Stimulated activated CD4-positive, alpha-beta T cell treated with anti-CD3 and anti-CD28 coated beads, Interleukin-12 subunit alpha, Interleukin-12 subunit beta, amount 100 ng/mL, for 4 hours (primary cell): ENCODE data around the gene NRSN2.
"Not testable (repeated sequence)": the region's sequence is repeated elsewhere in the genome, so short reads cannot be mapped to it uniquely, and the experiment has no call there.

Experiments used
- DNase-seq: peaks from one replicate; pipeline ENCODE4 v3.0.0-alpha.2; 2020

The NRSN2 gene

DNA sequence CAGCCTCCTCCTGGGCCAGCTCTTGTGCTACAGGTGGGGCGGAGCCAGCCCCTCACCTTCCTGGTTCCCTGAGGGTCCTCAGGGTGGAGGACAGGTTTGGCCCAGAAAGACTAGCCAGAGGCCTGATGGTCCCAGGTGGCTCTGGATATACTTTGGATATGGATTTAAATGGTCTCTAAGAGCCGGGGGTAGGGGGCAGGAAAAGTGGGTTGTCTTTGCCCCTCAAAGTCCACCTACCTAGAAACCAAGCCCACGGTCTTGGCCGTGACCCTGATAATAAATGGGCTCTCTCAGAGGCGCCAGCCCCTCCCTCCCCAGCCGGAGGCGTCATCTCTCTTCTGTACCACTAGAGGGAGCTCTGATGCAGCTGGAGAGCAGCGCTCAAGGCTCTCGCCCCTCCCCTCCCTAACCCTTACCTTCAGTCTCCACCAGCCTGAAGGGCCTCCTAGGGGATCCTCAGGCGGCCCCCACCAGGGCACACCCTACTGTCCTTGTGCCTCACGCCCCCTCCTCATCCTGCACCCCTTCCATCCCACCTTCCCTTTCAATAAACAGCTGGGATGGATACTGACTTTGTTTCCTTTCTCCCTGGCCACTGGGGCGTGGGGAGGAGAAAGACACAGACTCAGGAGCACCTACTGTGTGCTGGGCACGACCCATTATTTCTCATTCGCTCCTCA lies 7.5 kb downstream of the NRSN2 start:
- DNase-seq, result peak; percentile 68

DNA sequence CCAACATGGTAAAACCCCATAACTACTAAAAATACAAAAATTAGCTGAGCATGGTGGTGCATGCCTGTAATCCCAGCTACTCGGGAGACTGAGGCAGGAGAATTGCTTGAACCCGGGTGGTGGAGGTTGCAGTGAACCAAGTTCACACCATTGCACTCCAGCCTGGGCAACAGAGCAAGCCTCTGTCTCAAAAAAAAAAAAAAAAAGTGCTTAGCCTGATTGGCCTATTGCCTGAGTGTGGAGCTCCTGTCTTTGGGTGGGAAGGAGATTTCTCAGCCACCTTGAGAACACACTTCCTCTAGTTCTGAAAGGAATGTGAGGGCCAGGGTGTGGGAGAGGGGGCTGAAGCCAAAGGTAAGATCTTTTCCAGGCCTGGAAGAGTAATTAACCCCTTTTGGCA lies 9.2 kb downstream of the NRSN2 start:
- not testable (repeated sequence) for DNase-seq

DNA sequence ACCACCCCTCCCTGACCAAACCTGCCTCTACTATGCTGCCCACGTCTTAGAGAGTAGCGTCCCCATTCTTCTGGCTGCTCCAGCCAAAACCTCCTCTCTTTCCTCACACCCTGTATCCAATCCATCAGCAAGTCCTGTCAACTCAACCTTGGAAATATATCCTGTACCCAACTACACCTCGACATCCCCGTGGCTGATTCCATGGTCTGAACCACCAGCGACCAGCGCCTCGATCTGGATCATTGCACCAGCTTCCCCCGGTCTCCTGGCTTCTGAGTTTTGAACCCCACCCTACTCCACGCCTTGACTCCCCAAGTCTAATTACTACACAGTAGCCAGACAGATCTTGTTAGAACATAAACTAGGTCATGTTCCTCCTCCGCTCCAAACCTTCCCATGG lies 9.8 kb downstream of the NRSN2 start:
- no peak for DNase-seq

DNA sequence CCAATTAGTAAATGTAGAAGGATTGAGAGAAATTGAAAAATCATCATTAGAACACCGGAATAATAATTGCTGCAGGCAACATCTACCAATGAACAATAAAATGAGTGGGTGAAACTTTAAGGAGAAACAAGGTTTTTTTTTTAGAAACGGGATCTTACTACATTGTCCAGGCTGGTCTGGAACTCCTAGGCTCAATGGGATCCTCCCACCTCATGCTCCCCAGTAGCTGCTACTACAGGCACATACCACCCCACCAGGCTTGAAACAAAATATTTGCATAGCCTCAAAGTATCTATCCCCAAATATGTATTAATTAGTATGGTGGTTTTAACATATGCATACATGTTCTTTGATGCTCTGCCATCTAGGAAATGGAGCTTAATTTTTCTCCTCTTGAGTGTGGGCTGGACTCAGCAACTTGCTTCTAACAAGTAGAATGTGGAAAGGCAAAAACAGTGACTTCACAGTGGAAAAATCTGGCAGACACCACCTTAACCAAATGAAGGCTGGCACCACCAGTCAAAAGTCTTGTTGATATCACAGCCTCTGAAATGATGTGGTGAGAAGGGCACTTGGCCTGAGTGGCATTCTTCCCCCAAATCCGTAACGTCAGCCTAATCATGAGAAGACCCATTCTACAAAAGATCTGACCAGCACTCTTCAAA lies 12.1 kb downstream of the NRSN2 start:
- DNase-seq, result no peak

DNA sequence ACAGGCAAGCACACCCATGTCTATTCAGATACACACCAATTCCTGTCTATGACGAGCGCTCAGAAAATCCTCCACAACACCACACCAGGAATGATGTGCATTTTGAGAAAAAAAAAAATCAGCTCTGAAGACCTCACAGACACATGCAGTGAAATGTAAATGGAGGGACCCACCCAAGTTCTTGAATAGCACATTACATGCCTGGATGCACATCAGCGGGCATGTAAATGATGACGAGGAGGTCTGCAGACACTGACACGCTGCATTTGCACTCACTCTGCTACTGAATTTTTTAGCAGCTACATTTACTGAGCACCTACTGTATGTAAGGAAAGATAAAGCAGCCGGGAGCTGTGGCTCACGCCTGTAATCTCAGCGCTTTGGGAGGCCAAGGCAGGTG lies 14.7 kb downstream of the NRSN2 start:
- no peak for DNase-seq

DNA sequence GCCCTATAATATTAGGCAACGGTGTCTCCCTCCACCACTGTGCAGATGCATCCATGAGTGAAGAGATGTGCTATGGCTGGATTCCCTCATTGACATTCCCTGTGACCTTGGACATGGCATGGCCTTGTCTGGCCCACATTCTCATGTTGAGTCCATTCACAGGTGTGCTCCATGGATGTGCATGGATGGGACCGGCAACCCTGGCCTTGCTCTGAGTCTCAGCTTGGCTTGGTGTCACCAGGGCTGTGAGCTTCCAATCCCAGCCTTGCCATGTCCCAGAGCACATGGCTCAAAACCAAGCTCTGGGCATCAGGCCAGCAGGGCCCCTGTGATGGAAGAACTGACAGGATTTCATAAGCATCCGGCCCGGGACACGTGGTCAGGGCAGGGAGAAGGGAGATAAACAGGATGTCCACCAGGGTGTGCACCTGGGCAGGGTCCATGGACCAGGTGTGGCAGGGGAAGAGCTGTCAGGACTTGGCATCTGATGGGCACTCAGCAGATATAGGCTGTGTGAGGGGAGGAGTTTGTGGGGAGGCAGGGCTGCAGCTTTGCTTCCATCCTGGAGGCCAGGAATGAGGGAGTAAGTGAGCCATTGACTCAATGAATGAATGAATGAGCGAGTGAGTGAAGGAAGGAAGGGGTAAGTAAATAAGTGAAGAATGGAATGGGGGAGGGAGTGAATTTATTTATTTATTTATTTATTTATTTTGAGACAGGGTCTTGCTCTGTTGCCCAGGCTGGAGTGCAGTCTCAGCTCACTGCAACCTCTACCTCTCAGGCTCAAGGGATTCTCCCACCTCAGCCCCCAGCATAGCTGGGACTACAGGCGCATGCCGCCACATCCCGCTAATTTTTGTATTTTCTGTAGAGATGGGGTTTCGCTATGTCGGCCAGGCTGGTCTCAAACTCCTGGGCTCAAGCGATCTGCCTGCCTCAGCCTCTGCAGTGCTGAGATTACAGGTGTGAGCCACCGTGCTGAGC lies 15.7 kb downstream of the NRSN2 start:
- DNase-seq, result peak; percentile 12

DNA sequence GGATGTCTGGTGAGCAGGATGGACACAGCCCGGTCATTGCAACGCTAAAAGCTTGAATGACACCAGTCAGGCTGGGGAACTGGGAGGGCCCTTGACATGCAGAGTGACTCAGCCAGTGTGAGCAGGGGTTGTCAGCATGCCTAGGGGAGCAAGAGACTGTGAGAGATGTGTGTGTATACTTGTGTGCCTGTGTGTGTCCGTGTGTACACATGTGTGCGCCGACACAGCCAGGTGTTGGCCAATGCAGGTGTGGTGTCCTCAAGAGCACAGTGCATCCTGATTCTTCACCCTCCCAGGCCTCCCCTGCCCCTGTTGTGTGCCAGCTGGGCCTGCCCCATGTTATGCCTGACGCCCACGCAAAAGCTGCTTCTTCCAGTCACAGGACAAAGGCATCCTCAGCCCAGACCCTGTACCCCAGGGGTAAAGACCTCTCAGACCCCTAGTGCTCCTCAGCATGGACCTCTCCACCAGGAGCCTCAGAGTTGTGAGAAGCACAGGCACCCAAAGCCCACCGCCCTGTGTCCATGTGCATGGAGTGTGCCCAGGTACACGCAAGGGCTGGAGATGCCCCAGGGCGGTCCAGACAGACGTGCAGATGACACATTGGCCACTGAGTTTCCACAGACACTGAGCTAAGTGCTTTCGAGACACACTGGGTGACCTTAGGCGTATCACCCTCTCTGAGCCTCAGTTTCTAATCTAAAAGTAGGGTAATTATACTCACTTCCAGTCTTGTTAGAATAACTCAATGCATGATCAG lies 16.6 kb downstream of the NRSN2 start:
- DNase-seq, result no peak

DNA sequence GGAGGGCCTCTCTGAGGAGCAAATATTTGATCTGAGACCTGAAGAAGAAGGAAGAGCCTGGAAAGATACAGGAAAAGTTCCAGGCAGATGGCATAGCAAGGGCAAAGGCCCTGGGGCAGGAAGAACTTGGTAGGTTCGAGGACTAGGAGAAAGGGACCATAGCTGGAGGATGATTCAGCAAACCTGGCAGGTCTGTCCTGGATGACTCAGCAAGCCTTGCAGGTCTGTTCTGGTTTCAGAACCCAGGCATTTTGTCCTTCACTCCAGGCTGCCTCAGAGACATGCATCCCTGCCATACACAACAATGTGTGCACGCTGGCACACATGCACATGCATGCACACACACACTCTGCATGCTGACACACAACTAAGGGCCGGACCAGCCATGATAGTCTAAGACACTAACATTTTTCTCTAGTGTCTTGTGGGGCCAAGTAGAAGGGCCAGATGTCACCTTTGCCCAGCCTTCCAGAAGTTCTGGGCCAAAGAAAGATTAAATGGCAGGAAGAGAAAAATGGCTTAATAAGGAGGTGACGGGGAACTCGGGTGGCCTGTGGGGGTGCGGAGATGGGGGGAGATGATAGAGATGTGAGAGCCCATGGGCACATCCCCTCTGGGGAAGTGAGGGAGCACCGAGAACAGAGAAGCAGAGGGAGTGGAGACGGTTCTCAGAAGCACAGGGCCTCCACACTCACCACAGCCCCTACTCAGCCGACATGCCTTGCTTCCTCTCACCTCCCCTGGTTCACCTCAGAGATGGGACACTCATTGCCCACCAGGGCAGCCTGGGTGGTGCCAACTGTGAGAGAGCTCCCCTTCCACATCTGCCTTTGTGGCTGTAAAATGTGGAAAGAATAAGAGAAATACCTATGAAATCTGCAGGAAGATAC lies 18.2 kb downstream of the NRSN2 start:
- DNase-seq, result no peak

DNA sequence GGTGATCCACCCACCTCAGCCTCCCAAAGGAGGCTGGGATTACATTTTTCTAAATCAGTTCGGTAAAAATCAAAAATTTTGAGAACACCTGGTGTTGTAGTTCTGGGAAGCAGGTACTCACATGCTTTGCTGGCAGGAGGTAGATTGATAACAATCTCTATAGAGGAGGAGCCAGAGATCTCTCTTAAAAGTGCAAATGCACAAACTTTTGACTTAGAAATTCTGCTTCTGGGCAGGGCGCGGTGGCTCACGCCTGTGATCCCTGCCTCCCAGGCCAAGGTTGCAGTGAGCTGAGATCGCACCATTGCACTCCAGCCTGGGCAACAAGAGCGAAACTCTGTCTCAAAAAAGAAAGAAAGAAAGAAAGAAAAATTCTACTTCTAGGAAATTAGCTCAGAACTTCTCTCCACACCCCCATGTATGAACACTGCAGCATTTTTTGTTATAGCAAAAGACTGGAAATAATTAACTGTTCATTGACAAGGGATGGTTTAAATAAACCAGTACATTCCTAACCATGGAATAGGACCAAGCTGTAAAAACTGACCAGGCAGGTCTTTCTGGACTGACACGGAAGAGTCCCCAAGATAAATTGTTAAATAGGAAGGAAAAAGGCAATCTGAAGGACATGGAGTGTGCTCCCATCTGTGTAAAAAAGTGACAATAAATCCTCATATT lies 19.3 kb downstream of the NRSN2 start:
- DNase-seq, result no peak

DNA sequence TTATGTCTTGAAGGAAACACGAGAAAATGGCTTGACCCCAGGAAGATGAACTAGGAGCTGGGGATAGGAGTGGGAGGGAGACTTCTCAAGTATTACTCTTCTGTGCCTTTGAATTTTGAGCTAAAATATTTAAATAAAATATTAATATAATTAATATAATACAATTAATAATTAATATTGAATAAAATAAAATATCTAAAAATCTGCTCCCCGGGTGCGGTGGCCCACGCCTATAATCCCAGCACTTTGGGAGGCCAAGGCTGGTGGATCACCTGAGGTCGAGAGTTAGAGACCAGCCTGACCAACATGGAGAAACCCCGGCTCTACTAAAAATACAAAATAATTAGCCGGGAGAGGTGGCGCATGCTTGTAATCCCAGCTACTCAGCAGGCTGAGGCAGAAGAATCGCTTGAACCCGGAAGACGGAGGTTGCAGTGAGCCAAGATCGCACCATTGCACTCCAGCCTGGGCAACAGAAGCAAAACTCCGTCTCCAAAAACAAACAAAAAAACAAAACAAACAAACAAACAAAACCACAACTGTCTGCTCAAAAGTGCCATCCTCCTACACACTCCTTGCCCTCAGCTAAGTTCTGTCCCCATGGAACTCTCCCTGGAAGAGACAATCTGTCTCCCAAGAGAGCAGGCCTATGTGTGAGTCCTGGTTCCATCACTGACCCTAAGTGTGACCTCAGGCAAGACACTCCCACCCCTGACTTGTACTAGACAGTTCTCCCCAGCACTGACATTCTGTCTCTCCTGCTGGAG lies 20.0 kb downstream of the NRSN2 start:
- DNase-seq, result no peak

DNA sequence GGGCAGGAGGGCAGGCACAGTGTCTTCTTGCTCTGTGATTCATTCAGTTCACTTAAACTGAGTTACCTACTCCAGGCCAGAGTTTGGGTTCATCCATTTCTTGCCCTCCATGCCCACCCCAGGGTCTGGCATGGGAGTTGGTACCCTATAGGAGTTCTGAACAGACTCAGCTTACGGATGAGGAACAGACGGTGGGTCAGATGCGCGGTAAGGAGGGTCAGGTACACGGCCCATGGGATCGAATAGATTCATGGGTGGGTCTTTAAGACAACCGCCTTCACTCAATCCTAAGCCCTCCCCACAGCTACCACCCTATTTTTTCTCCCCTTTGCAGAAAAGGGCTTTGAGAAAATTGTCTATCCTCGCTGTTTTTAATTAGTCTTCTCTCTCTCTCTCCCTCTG lies 20.6 kb downstream of the NRSN2 start:
- DNase-seq, result no peak

DNA sequence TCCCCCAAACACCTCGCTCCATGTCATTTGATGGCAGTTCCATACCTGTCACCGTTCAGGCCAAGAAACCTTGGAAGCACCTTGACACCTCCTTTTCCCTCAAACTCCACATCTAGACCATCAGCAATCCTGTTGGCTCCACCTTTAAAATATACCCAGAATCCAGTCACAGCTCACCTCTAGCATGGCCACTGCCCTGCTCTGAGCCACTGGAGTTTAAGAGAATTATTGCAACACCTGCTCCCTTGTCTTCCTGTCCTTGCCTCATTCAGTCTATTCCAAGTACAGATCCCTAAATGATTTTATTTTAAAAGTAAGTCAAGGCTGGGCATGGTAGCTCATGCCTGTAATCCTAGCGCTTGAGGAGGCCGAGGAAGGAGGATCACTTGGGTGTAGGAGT lies 22.0 kb downstream of the NRSN2 start:
- DNase-seq, result no peak

DNA sequence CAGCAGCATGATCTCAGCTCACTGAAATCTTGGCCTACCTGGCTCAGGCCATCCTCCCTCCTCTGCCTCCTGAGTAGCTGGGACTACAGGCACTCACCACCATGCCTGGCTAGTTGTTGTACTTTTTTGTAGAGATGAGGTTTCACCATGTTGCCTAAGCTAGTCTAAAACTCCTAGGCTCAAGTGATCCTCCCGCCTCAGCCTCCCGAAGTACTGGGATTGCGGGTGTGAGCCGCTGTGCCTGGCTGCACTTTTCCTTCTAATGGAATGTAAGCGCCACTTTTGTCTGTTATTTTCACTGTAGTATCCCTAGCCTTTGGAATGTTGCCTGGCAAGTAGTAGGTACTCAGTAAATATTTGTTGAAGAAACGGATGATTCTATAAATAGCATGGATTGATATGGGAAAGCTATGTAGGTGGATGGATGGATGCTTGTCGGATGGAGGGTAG lies 23.3 kb downstream of the NRSN2 start:
- no peak for DNase-seq

DNA sequence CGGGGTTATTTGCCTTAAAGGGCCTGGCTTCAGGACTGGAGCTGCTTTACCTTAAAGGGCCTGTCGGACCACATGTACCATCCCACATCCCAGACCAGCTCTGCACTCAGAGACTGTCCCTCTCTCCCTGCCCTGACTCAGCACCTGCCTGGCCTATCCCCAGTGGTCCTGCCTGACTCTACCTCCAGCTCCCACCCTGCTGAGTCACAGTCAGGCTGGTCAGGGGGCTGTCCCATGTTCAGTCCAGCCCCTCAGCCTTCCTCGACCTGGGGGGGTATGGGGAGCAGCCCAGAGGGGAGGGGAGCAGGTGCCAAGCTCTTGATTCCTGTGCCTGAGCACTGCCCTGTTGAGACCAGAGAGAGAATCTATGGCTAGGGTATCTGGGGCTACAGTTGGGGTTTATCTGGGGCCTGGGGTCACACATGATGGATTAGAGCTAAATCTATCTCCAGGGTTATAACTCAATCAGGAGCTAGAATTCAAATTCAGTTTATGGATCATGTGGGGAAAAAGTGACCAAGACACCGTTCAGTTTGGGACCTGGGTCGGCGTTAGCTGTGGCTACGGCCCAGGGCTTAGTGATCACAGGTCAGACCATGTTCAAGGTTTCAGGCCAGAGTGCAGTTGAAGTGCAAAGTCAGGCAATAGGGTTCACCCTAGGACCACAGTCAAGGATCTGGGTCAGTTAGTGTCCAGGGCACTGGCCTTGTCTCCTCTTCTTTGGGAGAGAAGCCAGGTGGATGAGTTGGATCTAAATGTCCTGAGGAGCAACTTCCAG lies 24.3 kb downstream of the NRSN2 start:
- DNase-seq, result no peak

DNA sequence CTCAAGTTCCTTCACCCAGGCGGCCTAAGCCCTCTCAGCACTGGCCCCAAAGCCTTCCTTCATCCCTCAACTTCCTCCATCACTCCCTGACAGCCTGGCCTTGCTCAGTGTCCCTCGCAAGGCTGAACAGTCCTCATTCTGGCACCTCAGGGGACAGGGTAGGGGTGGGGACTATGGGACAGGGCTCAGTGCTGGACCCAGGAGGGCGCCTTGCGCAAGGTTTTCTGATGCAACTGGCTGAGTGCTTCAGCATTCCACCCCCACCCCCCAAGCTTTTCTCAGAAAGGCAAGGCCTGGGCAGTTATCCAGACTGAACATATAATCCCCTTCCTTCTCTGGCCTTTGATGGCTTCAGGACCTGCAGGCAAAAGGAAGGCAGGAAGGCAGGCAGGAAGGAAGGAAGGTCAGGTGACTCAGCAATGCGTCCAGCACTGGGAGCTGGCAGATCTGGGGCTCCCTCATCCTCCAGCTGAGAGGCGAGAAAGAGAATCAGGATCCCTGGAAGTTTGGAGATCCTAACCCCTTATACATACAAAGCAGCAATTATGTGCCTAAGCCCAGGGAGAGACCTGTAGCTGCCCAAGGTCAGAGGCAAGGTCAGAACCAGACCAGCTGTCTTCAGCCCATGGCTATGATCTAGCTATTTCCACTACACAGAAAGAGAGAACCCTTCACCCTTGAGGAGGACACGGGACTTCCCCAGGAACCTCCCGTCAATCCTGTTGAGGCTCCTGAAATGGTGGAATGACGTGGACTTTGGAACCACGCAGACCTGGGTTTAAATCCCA lies 25.0 kb downstream of the NRSN2 start:
- DNase-seq, result no peak

DNA sequence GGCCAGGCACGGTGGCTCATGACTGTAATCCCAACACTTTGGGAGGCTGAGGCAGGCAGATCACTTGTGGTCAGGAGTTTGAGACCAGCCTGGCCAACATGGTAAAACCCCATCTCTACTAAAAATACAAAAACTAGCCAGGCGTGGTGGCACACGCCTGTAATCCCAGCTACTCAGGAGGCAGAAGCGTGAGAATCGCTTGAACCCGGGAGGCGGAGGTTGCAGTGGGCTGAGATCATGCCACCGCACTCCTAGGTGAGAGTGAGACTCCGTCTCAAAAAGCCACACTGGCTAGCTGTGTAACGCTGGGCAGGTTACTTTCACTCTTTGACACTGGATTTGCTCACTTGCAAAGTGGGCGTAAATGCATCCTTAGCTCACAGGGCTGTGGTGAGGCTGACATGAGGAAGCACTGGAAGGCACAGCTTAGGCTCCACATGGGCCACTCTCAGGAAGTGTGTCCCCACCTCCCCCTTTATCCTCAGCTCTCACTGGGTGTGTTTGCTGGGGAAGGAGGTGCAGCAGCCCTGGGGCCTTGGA lies 25.7 kb downstream of the NRSN2 start:
- DNase-seq, result not testable (repeated sequence)

DNA sequence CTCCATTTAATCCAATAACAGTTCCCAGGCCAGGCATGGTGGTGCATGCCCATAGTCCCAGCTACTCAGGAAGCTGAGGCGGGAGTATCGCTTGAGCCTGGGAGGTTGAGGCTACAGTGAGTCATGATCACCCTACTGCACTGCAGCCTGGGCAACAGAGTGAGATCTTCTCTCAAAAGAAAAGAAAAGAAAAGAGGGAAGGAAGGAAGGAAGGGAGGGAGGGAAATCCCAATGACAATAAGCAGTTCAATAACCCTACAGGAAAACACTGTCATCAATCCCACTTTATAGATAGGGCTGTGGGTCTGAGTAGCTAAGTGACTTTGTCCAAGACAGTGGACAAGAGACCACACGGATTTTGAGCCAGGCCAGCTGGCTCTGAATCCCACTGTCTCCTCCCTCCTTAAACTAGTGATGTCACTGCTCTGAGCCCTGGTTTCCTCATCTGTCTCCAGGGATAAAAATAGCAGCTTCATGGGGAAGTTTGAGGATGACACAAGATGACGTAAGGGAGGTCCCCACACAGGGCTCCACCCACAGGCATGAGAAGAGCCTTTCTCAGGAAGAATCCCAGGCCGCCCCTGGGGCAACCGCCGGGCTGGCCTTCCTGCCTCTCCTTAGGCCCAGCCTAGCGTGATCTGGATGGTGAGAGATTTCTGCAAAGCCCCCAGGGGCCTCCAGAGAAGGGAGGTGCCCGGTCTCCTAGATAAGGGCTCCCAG lies 26.4 kb downstream of the NRSN2 start:
- DNase-seq, result no peak
